ENCODE measurements around the gene SH2D3C. TPM values are rescaled to one million over a fixed set of nuclear protein-coding genes. Genes with fewer than 3 reads are reported as not detected.

SH2D3C gene
- total and polyA plus RNA-seq, 2 donors from 2014 or later: 13.7 to 27.7 TPM

DNA sequence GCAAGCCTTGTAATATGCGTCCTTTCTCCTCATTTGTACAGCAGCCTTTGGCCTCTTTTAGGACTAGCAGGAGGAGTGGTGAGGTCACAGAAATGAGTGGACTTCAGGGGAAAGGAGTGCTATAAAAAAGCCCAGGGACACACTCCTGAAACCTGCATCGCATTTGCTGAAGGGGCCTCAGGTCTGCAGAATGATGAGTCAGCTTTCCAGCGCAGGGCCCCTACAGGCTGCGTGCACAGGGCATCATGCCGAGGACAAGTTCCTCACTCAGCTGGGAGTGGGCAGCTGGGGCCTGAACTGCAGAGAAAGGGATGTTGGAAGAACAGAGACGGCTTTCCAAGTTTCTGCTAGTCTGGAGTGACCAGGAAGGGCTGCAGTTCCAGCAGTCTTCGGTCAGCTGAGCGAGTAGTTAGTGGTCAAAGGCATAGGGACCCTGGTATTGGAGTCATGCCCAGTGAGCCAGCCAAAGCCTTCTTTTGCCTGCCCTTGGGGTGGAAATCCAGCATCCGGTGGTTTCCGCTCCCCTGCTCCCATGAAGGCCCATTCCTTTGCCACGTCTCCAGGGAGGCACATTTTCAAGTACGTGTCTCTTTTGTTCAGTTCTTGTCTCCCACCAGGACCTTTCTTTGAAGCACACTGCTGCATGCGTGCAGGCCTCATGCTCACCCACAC, 89.0 kb downstream of the SH2D3C start:
- FAIRE-seq (no peak), DNase-seq (no peak)
- intact Hi-C loops (cut with DNase I): no loop called here
- no peak overlapping the region for H3K27ac ChIP-seq (ENCODE audit: low read depth in 2 of 2, low read length in 2 of 2)
- no peaks in the 10 kb centered on the region for H3K36me3 ChIP-seq (ENCODE audit: control insufficient read depth in 2 of 3, insufficient read depth in 3 of 3, low read length in 3 of 3)
- no peaks in the 10 kb centered on the region for H3K27me3 ChIP-seq (ENCODE audit: control insufficient read depth, insufficient read depth, low read length)
- no peak overlapping the region for H3K4me3 ChIP-seq (ENCODE audit: low read length in 3 of 3)
- TF ChIP-seq, protein P1, sequence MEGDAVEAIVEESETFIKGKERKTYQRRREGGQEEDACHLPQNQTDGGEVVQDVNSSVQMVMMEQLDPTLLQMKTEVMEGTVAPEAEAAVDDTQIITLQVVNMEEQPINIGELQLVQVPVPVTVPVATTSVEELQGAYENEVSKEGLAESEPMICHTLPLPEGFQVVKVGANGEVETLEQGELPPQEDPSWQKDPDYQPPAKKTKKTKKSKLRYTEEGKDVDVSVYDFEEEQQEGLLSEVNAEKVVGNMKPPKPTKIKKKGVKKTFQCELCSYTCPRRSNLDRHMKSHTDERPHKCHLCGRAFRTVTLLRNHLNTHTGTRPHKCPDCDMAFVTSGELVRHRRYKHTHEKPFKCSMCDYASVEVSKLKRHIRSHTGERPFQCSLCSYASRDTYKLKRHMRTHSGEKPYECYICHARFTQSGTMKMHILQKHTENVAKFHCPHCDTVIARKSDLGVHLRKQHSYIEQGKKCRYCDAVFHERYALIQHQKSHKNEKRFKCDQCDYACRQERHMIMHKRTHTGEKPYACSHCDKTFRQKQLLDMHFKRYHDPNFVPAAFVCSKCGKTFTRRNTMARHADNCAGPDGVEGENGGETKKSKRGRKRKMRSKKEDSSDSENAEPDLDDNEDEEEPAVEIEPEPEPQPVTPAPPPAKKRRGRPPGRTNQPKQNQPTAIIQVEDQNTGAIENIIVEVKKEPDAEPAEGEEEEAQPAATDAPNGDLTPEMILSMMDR (IDR thresholded peaks at IDR 0.05; ENCODE audit: borderline replicate concordance, extremely low read depth, insufficient read depth): no peak
- no peak overlapping the region for H3K9ac ChIP-seq (ENCODE audit: low read length in 3 of 3)
- no peaks in the 10 kb centered on the region for H3K9me3 ChIP-seq (ENCODE audit: control insufficient read depth in 2 of 3, insufficient read depth in 1 of 3, low read length in 3 of 3)
- H3K4me1 ChIP-seq (ENCODE audit: control insufficient read depth in 2 of 3, insufficient read depth in 2 of 3, low read depth in 1 of 3, low read length in 3 of 3): no peaks in the 10 kb centered on the region

Small RNAs within 50 kb of the gene (microRNA-seq; reads per million reads assigned to microRNA genes)
- gene MIR2861: not detected
- not detected for gene MIR3960

Other genes with a start within 250 kb of the SH2D3C start
- 32.8 TPM for gene STXBP1, start 166.4 kb downstream of the SH2D3C start, total RNA-seq
- 14.3 TPM for gene STXBP1, start 166.4 kb downstream of the SH2D3C start, polyA plus RNA-seq (ENCODE audit: insufficient read depth, low read depth, low replicate concordance)
- gene CFAP157, start 71.7 kb downstream of the SH2D3C start, total RNA-seq: 2.9 TPM
- gene CFAP157, start 71.7 kb downstream of the SH2D3C start, polyA plus RNA-seq (ENCODE audit: insufficient read depth, low read depth, low replicate concordance): 0.41 TPM
- gene PTRH1, start 63.0 kb downstream of the SH2D3C start, total RNA-seq: 20.5 TPM
- gene PTRH1, start 63.0 kb downstream of the SH2D3C start, polyA plus RNA-seq (ENCODE audit: insufficient read depth, low read depth, low replicate concordance): 41.3 TPM
- gene TTC16, start 62.6 kb downstream of the SH2D3C start, total RNA-seq: 0.72 TPM
- gene TTC16, start 62.6 kb downstream of the SH2D3C start, polyA plus RNA-seq (ENCODE audit: insufficient read depth, low read depth, low replicate concordance): 0.32 TPM
- gene TOR2A, start 43.4 kb downstream of the SH2D3C start, total RNA-seq: 12.7 TPM
- gene TOR2A, start 43.4 kb downstream of the SH2D3C start, polyA plus RNA-seq (ENCODE audit: insufficient read depth, low read depth, low replicate concordance): 14.5 TPM
- gene CDK9, start 7.4 kb upstream of the SH2D3C start, total RNA-seq: 93.5 TPM
- 45.2 TPM for gene CDK9, start 7.4 kb upstream of the SH2D3C start, polyA plus RNA-seq (ENCODE audit: insufficient read depth, low read depth, low replicate concordance)
- 77.2 TPM for gene FPGS, start 24.2 kb upstream of the SH2D3C start, total RNA-seq
- 44.0 TPM for gene FPGS, start 24.2 kb upstream of the SH2D3C start, polyA plus RNA-seq (ENCODE audit: insufficient read depth, low read depth, low replicate concordance)
- 135 TPM for gene ENG, start 76.0 kb upstream of the SH2D3C start, total RNA-seq
- 158 TPM for gene ENG, start 76.0 kb upstream of the SH2D3C start, polyA plus RNA-seq (ENCODE audit: insufficient read depth, low read depth, low replicate concordance)
- 77.9 TPM for gene AK1, start 99.0 kb upstream of the SH2D3C start, total RNA-seq
- gene AK1, start 99.0 kb upstream of the SH2D3C start, polyA plus RNA-seq (ENCODE audit: insufficient read depth, low read depth, low replicate concordance): 185 TPM
- 74.6 TPM for gene ST6GALNAC6, start 120.9 kb upstream of the SH2D3C start, total RNA-seq
- gene ST6GALNAC6, start 120.9 kb upstream of the SH2D3C start, polyA plus RNA-seq (ENCODE audit: insufficient read depth, low read depth, low replicate concordance): 75.0 TPM
- gene ST6GALNAC4, start 138.4 kb upstream of the SH2D3C start, total RNA-seq: 31.4 TPM
- 31.6 TPM for gene ST6GALNAC4, start 138.4 kb upstream of the SH2D3C start, polyA plus RNA-seq (ENCODE audit: insufficient read depth, low read depth, low replicate concordance)
- 3.0 TPM for gene PIP5KL1, start 152.1 kb upstream of the SH2D3C start, total RNA-seq
- 4.3 TPM for gene PIP5KL1, start 152.1 kb upstream of the SH2D3C start, polyA plus RNA-seq (ENCODE audit: insufficient read depth, low read depth, low replicate concordance)
- gene DPM2, start 159.2 kb upstream of the SH2D3C start, total RNA-seq: 42.8 TPM
- 70.0 TPM for gene DPM2, start 159.2 kb upstream of the SH2D3C start, polyA plus RNA-seq (ENCODE audit: insufficient read depth, low read depth, low replicate concordance)
- 75.9 TPM for gene EEIG1, start 202.3 kb upstream of the SH2D3C start, total RNA-seq
- 34.3 TPM for gene EEIG1, start 202.3 kb upstream of the SH2D3C start, polyA plus RNA-seq (ENCODE audit: insufficient read depth, low read depth, low replicate concordance)